Ascending aorta (tissue), 2 donors: ENCODE data around the gene KCTD11. TPM values are rescaled to one million over a fixed set of nuclear protein-coding genes. Genes with fewer than 3 reads are reported as not detected.
A peak's percentile ranks its signal among the peaks of the same experiment; 100 is the strongest.

Experiments
- DNase-seq, 2 donors: peaks; one replicate each; pipeline ENCODE4 v3.0.0-alpha.2; 2019; ENCODE audit warnings: low spot score in 2 of 2
- H3K27ac ChIP-seq, 2 donors: fragments of 200-600 bp; sonication (generic); one replicate each; pipeline ENCODE4 v1.5.1; 2016 to 2017; ENCODE audit warnings: mild to moderate bottlenecking in 1 of 2
- H3K27me3 ChIP-seq: fragments of 200-600 bp; sonication (generic); one replicate; pipeline ENCODE4 v1.5.1; 2017
- H3K36me3 ChIP-seq, 2 donors: fragments of 200-600 bp; sonication (generic); one replicate each; pipeline ENCODE4 v1.5.1; 2016
- H3K4me1 ChIP-seq, 2 donors: fragments of 200-600 bp; sonication (generic); one replicate each; pipeline ENCODE4 v1.5.1; 2016 to 2017; ENCODE audit warnings: mild to moderate bottlenecking in 1 of 2
- H3K4me3 ChIP-seq, 2 donors: fragments of 200-600 bp; sonication (generic); one replicate each; pipeline ENCODE4 v1.5.1; 2016 to 2017; ENCODE audit warnings: mild to moderate bottlenecking in 1 of 2
- H3K9me3 ChIP-seq, 2 donors: fragments of 200-600 bp; sonication (generic); one replicate each; pipeline ENCODE4 v1.5.1; 2016
- intact Hi-C: fragments of 100-400 bp; cut with DNase I; formaldehyde crosslinking; loops from one replicate; pipeline ENCODE4 v1.15.1; 2023
- total RNA-seq: library from RNA; depleted of rRNA; stranded (reverse); fragments of >200 nt; gene quantifications from one replicate; pipeline ENCODE4 v1.1.0, GENCODE V29; 2016
- TF ChIP-seq, protein P1 (sequence below), 3 experiments: fragments of 200-600 bp in 2 of 3; fragments of 450-650 bp in 1 of 3; sonication (generic) in 2 of 3; IDR thresholded peaks; one replicate each; pipeline ENCODE4 v1.5.1; 2016 to 2019; ENCODE audit warnings: antibody characterized with exemption in 3 of 3, mild to moderate bottlenecking in 1 of 3, moderate library complexity in 1 of 3

KCTD11 gene
- total RNA-seq, 1 donor from 2014 or later: 14.6 TPM

DNA sequence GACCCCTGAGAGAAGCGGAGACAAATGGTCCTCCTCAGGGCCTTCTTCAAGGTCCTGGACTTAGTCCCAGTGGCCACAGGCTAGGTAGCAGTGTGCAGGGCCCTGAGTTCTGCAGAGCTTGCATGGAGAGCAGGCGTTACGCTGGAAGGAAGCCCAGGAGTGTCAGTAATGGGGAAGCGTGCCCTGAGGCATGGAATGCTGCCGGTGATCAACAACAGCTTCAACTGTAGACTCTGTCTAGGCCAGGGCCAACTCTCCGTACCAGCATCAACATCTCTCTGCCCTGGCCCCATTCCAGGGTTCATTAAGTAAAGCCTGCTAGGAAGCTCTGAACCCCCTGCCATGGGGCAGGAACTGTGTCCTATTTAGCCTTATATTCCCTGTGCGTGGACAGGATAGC, 28.4 kb downstream of the KCTD11 start:
- TF ChIP-seq, protein P1, sequence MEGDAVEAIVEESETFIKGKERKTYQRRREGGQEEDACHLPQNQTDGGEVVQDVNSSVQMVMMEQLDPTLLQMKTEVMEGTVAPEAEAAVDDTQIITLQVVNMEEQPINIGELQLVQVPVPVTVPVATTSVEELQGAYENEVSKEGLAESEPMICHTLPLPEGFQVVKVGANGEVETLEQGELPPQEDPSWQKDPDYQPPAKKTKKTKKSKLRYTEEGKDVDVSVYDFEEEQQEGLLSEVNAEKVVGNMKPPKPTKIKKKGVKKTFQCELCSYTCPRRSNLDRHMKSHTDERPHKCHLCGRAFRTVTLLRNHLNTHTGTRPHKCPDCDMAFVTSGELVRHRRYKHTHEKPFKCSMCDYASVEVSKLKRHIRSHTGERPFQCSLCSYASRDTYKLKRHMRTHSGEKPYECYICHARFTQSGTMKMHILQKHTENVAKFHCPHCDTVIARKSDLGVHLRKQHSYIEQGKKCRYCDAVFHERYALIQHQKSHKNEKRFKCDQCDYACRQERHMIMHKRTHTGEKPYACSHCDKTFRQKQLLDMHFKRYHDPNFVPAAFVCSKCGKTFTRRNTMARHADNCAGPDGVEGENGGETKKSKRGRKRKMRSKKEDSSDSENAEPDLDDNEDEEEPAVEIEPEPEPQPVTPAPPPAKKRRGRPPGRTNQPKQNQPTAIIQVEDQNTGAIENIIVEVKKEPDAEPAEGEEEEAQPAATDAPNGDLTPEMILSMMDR (IDR thresholded peaks at IDR 0.05): no peak
- peak in 1 of 2 donors; percentile 72 for DNase-seq
- H3K36me3 ChIP-seq: no peaks in the 10 kb centered on the region
- intact Hi-C loops: no loop called here
- H3K27me3 ChIP-seq: no peaks in the 10 kb centered on the region
- peak overlapping the region; percentile 52 to 67 for H3K4me3 ChIP-seq
- H3K27ac ChIP-seq: peak overlapping the region in 1 of 2 donors; percentile 29
- H3K9me3 ChIP-seq: no peaks in the 10 kb centered on the region
- peaks cover 4 to 20% of the 10 kb centered on the region in 2 donors for H3K4me1 ChIP-seq

DNA sequence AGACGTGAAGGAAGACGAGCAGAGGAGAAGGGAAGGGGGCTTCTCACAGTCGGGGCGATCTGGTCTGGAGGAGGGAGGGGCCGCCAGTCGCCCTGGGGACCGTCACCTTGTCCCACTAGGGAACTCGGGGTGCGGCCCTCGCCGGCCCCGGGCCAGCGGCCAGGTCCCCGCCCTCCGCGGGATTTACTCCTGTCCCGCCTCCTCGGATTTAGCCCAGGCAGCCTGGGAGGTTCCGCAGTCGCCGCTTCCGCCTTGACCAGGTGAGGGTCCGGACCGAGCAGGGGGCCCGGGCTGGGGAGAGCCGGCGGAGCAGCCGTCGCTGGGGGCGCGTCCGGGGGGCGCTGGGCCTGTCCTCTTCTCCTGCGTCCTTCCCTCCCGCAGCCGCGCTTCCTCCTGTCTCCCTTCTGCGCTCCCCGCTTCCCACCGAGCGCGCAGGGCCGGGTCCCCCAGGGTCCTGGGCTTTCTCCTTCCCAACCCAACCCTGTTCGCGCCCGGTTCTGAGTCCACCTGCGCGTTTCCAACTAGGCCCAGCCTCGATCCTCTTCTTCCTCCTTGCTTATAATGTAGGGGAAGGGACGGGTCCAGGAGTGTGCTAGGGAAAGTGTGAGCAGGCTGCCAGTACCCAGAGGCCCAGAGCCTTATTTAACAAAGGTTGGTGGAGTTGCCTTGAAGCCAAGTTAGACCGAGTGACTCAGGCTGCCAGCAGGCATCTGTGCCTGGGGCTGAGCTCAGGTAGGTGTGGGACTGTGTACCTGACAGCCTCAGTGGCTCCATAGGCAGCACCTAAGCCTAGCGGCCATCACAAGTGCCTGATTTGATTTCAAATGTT, 29.1 kb downstream of the KCTD11 start, which contains the start of gene TNK1:
TSS of gene TNK1 (plus strand) at position 235 of the 829 bp plus-strand sequence. CDS start 1,838 bp downstream, outside the sequence.
- Histone ChIP-seq H3K27ac (peak within 1 kb of the TSS in 1 of 2 donors; percentile 29), H3K27me3 (no peaks in the 10 kb centered on the region), H3K4me3 (peak within 1 kb of the TSS; percentile 52 to 67), H3K36me3 (no peaks in the 10 kb centered on the region), H3K9me3 (no peaks in the 10 kb centered on the region), H3K4me1 (peaks cover 4 to 20% of the 10 kb centered on the region in 2 donors)
- TF ChIP-seq, protein P1 (IDR thresholded peaks at IDR 0.05): no peak
- peak in 1 of 2 donors; percentile 70 for DNase-seq
- intact Hi-C loops: no loop called here

DNA sequence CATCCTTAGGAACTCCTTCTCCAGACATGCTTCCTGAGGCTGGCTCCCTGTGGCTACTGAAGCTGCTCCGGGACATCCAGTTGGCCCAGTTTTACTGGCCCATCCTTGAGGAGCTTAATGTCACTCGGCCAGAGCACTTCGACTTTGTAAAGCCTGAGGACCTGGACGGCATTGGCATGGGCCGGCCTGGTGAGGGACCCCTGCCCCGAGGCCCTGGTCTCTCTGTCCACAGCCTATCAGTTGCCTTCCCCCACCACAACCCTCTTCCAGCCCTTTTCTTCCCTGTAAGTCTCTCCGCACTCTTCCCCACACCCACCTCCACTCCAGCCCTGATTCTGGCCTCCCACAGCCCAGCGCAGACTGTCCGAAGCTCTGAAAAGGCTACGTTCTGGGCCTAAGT, 30.9 kb downstream of the KCTD11 start:
- DNase-seq: no peak
- Histone ChIP-seq H3K4me1 (peaks cover 4 to 20% of the 10 kb centered on the region in 2 donors), H3K9me3 (no peaks in the 10 kb centered on the region), H3K27me3 (no peaks in the 10 kb centered on the region), H3K4me3 (no peak overlapping the region), H3K27ac (no peak overlapping the region), H3K36me3 (no peaks in the 10 kb centered on the region)
- intact Hi-C loops: no loop called here
- TF ChIP-seq, protein P1 (IDR thresholded peaks at IDR 0.05): no peak

DNA sequence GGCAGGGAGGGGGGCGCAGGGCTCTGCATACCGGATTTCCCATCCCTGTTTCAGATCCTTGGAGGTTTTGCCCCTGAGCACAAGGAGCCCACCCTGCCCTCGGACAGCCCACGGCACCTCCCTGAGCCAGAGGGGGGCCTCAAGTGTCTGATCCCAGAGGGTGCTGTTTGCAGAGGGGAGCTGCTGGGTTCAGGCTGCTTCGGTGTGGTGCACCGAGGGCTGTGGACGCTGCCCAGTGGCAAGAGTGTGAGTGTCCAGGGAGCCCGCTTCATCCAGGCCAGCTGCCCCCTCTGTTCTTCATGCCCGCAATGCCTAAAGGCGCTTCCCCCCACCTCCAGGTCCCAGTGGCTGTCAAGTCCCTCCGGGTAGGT, 31.4 kb downstream of the KCTD11 start:
- Histone ChIP-seq H3K4me3 (peak overlapping the region in 1 of 2 donors; percentile 65), H3K27ac (no peak overlapping the region)
- intact Hi-C loops: no loop called here

DNA sequence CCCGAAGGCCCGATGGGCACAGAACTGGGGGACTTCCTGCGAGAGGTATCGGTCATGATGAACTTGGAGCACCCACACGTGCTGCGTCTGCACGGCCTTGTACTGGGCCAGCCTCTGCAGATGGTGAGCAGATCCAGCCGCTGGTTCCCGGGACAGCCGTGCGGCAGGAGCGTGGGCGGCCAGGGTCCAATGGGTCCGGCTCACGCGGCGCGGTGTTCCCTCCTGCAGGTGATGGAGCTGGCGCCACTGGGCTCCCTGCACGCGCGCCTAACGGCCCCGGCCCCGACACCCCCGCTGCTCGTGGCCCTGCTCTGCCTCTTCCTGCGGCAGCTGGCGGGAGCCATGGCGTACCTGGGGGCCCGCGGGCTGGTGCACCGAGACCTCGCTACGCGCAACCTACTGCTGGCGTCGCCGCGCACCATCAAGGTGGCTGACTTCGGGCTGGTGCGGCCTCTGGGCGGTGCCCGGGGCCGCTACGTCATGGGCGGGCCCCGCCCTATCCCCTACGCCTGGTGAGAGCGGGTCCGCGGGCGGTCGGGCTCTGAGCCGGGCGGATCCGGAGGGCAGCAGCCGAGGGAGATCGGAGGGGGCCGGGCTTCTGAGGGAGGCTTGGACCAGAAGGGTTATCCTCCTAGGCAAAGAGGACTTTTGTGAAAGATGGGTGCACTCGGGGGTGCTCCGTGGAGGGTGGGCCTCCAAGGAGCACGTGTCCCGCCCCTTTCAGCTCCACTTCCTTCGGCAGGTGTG, 32.0 kb downstream of the KCTD11 start:
- Histone ChIP-seq H3K4me3 (peak overlapping the region; percentile 45 to 65), H3K9me3 (no peaks in the 10 kb centered on the region), H3K4me1 (peaks cover 4 to 20% of the 10 kb centered on the region in 2 donors), H3K27me3 (no peaks in the 10 kb centered on the region), H3K36me3 (peaks cover 4 to 10% of the 10 kb centered on the region in 2 donors), H3K27ac (peak overlapping the region; percentile 29 to 54)
- TF ChIP-seq, protein P1 (IDR thresholded peaks at IDR 0.05): no peak
- DNase-seq: no peak
- intact Hi-C loops: no loop called here

More for the DNA sequence above, 31.4 kb downstream of the KCTD11 start:
- Histone ChIP-seq H3K4me1 (peaks cover 4 to 20% of the 10 kb centered on the region in 2 donors), H3K27me3 (no peaks in the 10 kb centered on the region), H3K9me3 (no peaks in the 10 kb centered on the region), H3K36me3 (peaks cover under 1 to 4% of the 10 kb centered on the region in 2 donors)
- TF ChIP-seq, protein P1 (IDR thresholded peaks at IDR 0.05): no peak
- DNase-seq: no peak
